Hepatocyte (in vitro differentiated cells): ENCODE data around the gene CXCR6. TPM values are rescaled to one million over a fixed set of nuclear protein-coding genes. Genes with fewer than 3 reads are reported as not detected.

ENCODE experiments used
- DNase-seq: peaks from one replicate; pipeline ENCODE4 v3.0.0-alpha.2; 2016; ENCODE audit warnings: low spot score
- H2AFZ ChIP-seq: fragments of 200-600 bp; sonication (generic); 2 replicates; pipeline ENCODE4 v1.6.0; 2016; ENCODE audit warnings: antibody characterized with exemption, mild to moderate bottlenecking
- H3K27ac ChIP-seq: fragments of 200-600 bp; sonication (generic); 2 replicates; pipeline ENCODE4 v1.5.1; 2016; ENCODE audit warnings: mild to moderate bottlenecking
- H3K27me3 ChIP-seq: fragments of 200-600 bp; sonication (generic); 2 replicates; pipeline ENCODE4 v1.6.1; 2016
- H3K36me3 ChIP-seq: fragments of 200-600 bp; sonication (generic); replicated peaks from 2 replicates; pipeline ENCODE4 v1.5.1; 2016; ENCODE audit warnings: low read depth; ENCODE audit not compliant: insufficient read depth
- H3K4me1 ChIP-seq: fragments of 200-600 bp; sonication (generic); 2 replicates; pipeline ENCODE4 v1.5.1; 2016; ENCODE audit warnings: mild to moderate bottlenecking, moderate library complexity; ENCODE audit not compliant: insufficient read depth
- H3K4me2 ChIP-seq: fragments of 200-600 bp; sonication (generic); 2 replicates; pipeline ENCODE4 v1.6.0; 2016
- H3K4me3 ChIP-seq: fragments of 200-600 bp; sonication (generic); 2 replicates; pipeline ENCODE4 v1.5.1; 2016; ENCODE audit warnings: mild to moderate bottlenecking
- H3K79me2 ChIP-seq: fragments of 200-600 bp; sonication (generic); 2 replicates; pipeline ENCODE4 v1.6.0; 2017; ENCODE audit warnings: mild to moderate bottlenecking
- H3K9me2 ChIP-seq: fragments of 200-600 bp; sonication (generic); replicated peaks from 2 replicates; pipeline ENCODE4 v1.6.0; 2017; ENCODE audit warnings: mild to moderate bottlenecking; ENCODE audit not compliant: insufficient read depth
- H3K9me3 ChIP-seq: fragments of 200-600 bp; sonication (generic); 2 replicates; pipeline ENCODE4 v1.5.1; 2016; ENCODE audit warnings: low read depth, mild to moderate bottlenecking
- H4K20me1 ChIP-seq: fragments of 200-600 bp; sonication (generic); 2 replicates; pipeline ENCODE4 v1.6.0; 2016; ENCODE audit warnings: mild to moderate bottlenecking; ENCODE audit not compliant: insufficient read depth, poor library complexity, severe bottlenecking
- CTCF ChIP-seq: fragments of 200-600 bp; sonication (generic); IDR thresholded peaks from 2 replicates; pipeline ENCODE4 v1.5.1; 2016; ENCODE audit warnings: antibody characterized with exemption, mild to moderate bottlenecking; ENCODE audit not compliant: poor library complexity
- EZH2 ChIP-seq: fragments of 200-600 bp; sonication (generic); IDR thresholded peaks from 2 replicates; pipeline ENCODE4 v1.6.1; 2016; ENCODE audit warnings: antibody characterized with exemption, mild to moderate bottlenecking, borderline replicate concordance
- EZH2phosphoT487 ChIP-seq: fragments of 200-600 bp; sonication (generic); IDR thresholded peaks from one replicate; pipeline ENCODE4 v1.6.1; 2018; ENCODE audit warnings: antibody characterized with exemption, mild to moderate bottlenecking, low read depth, moderate library complexity; ENCODE audit not compliant: unreplicated experiment, severe bottlenecking
- WGBS: methylation state at CpG from one replicate; pipeline ENCODE4 v1.1.6; 2016; ENCODE audit warnings: low lambda C conversion rate; ENCODE audit errors: missing lambda C conversion rate; 5-methylcytosine and 5-hydroxymethylcytosine counted together
- polyA plus RNA-seq: library from polyadenylated mRNA; unstranded; fragments of >200 nt; fragmentation: Nextera tagmentation; extraction: Ambion mirVana; gene quantifications from 2 replicates; pipeline ENCODE4 v1.2.1, GENCODE V29; 2016
- small RNA-seq: library from RNA; depleted of rRNA; stranded (forward); fragments of <200 nt; gene quantifications from one replicate; pipeline ENCODE3, GENCODE V24; 2014
- total RNA-seq: library from RNA; depleted of rRNA; stranded (reverse); fragments of >200 nt; gene quantifications from 2 replicates; pipeline ENCODE4 v1.2.3, GENCODE V29; 2014

CXCR6 gene
- total and polyA plus RNA-seq, 2 experiments from 2014 or later: 0.33 TPM; not detected in 1

GRCh38 chr3:45997942-45998341 is 54.7 kb downstream of the CXCR6 start:
- WGBS: 73% methylated on average over 2 of the region's 2 CpGs
- peaks cover 24% of the 10 kb centered on the region for H3K79me2 ChIP-seq
- DNase-seq: no peak

More at GRCh38 chr3:45997942-45998341, 54.7 kb downstream of the CXCR6 start:
- Histone ChIP-seq H3K4me1 (peaks cover 9% of the 10 kb centered on the region), H3K9me3 (no peaks in the 10 kb centered on the region), H3K4me2 (no peak overlapping the region), H3K27me3 (no peaks in the 10 kb centered on the region), H3K4me3 (no peak overlapping the region), H2AFZ (no peak overlapping the region), H3K9me2 (no peaks in the 10 kb centered on the region), H3K27ac (no peak overlapping the region), H3K36me3 (no peaks in the 10 kb centered on the region), H4K20me1 (no peaks in the 10 kb centered on the region)
- TF ChIP-seq CTCF: no peak
- no peak for TF ChIP-seq EZH2phosphoT487
- TF ChIP-seq EZH2: no peak

Small RNA genes within 50 kb of the gene (small RNA-seq; reads per million reads assigned to genes)
- not detected for gene RF00019

Other genes with a start within 250 kb of the CXCR6 start
- 9.6 and 11.5 TPM in 2 replicates for gene SLC6A20, start 146.9 kb upstream of the CXCR6 start, total RNA-seq
- gene SLC6A20, start 146.9 kb upstream of the CXCR6 start, polyA plus RNA-seq: 3.7 and 5.7 TPM in 2 replicates
- gene LZTFL1, start 101.3 kb upstream of the CXCR6 start, total RNA-seq: 24.8 and 25.1 TPM in 2 replicates
- gene LZTFL1, start 101.3 kb upstream of the CXCR6 start, polyA plus RNA-seq: 11.7 and 14.3 TPM in 2 replicates
- gene CCR9, start 56.9 kb upstream of the CXCR6 start, total RNA-seq: 0.20 and 0.44 TPM in 2 replicates
- 0.33 TPM in 1 of 2 replicates, not detected in the other for gene CCR9, start 56.9 kb upstream of the CXCR6 start, polyA plus RNA-seq
- 23.0 and 26.8 TPM in 2 replicates for gene FYCO1, start 52.4 kb downstream of the CXCR6 start, total RNA-seq
- 7.5 and 9.0 TPM in 2 replicates for gene FYCO1, start 52.4 kb downstream of the CXCR6 start, polyA plus RNA-seq
- gene XCR1, start 84.0 kb downstream of the CXCR6 start, total RNA-seq: 0.27 and 0.40 TPM in 2 replicates
- 0.30 and 0.86 TPM in 2 replicates for gene XCR1, start 84.0 kb downstream of the CXCR6 start, polyA plus RNA-seq